Hepatocyte (in vitro differentiated cells): ENCODE data around the gene IQCH. TPM values are rescaled to one million over a fixed set of nuclear protein-coding genes. Genes with fewer than 3 reads are reported as not detected.

Experiments used
- DNase-seq: peaks from one replicate; pipeline ENCODE4 v3.0.0-alpha.2; 2016; ENCODE audit warnings: low spot score
- H2AFZ ChIP-seq: fragments of 200-600 bp; sonication (generic); 2 replicates; pipeline ENCODE4 v1.6.0; 2016; ENCODE audit warnings: antibody characterized with exemption, mild to moderate bottlenecking
- H3K27ac ChIP-seq: fragments of 200-600 bp; sonication (generic); 2 replicates; pipeline ENCODE4 v1.5.1; 2016; ENCODE audit warnings: mild to moderate bottlenecking
- H3K27me3 ChIP-seq: fragments of 200-600 bp; sonication (generic); 2 replicates; pipeline ENCODE4 v1.6.1; 2016
- H3K36me3 ChIP-seq: fragments of 200-600 bp; sonication (generic); replicated peaks from 2 replicates; pipeline ENCODE4 v1.5.1; 2016; ENCODE audit warnings: low read depth; ENCODE audit not compliant: insufficient read depth
- H3K4me1 ChIP-seq: fragments of 200-600 bp; sonication (generic); 2 replicates; pipeline ENCODE4 v1.5.1; 2016; ENCODE audit warnings: mild to moderate bottlenecking, moderate library complexity; ENCODE audit not compliant: insufficient read depth
- H3K4me2 ChIP-seq: fragments of 200-600 bp; sonication (generic); 2 replicates; pipeline ENCODE4 v1.6.0; 2016
- H3K4me3 ChIP-seq: fragments of 200-600 bp; sonication (generic); 2 replicates; pipeline ENCODE4 v1.5.1; 2016; ENCODE audit warnings: mild to moderate bottlenecking
- H3K79me2 ChIP-seq: fragments of 200-600 bp; sonication (generic); 2 replicates; pipeline ENCODE4 v1.6.0; 2017; ENCODE audit warnings: mild to moderate bottlenecking
- H3K9me2 ChIP-seq: fragments of 200-600 bp; sonication (generic); replicated peaks from 2 replicates; pipeline ENCODE4 v1.6.0; 2017; ENCODE audit warnings: mild to moderate bottlenecking; ENCODE audit not compliant: insufficient read depth
- H3K9me3 ChIP-seq: fragments of 200-600 bp; sonication (generic); 2 replicates; pipeline ENCODE4 v1.5.1; 2016; ENCODE audit warnings: low read depth, mild to moderate bottlenecking
- H4K20me1 ChIP-seq: fragments of 200-600 bp; sonication (generic); 2 replicates; pipeline ENCODE4 v1.6.0; 2016; ENCODE audit warnings: mild to moderate bottlenecking; ENCODE audit not compliant: insufficient read depth, poor library complexity, severe bottlenecking
- CTCF ChIP-seq: fragments of 200-600 bp; sonication (generic); IDR thresholded peaks from 2 replicates; pipeline ENCODE4 v1.5.1; 2016; ENCODE audit warnings: antibody characterized with exemption, mild to moderate bottlenecking; ENCODE audit not compliant: poor library complexity
- EZH2 ChIP-seq: fragments of 200-600 bp; sonication (generic); IDR thresholded peaks from 2 replicates; pipeline ENCODE4 v1.6.1; 2016; ENCODE audit warnings: antibody characterized with exemption, mild to moderate bottlenecking, borderline replicate concordance
- EZH2phosphoT487 ChIP-seq: fragments of 200-600 bp; sonication (generic); IDR thresholded peaks from one replicate; pipeline ENCODE4 v1.6.1; 2018; ENCODE audit warnings: antibody characterized with exemption, mild to moderate bottlenecking, low read depth, moderate library complexity; ENCODE audit not compliant: unreplicated experiment, severe bottlenecking
- WGBS: methylation state at CpG from one replicate; pipeline ENCODE4 v1.1.6; 2016; ENCODE audit warnings: low lambda C conversion rate; ENCODE audit errors: missing lambda C conversion rate; 5-methylcytosine and 5-hydroxymethylcytosine counted together
- polyA plus RNA-seq: library from polyadenylated mRNA; unstranded; fragments of >200 nt; fragmentation: Nextera tagmentation; extraction: Ambion mirVana; gene quantifications from 2 replicates; pipeline ENCODE4 v1.2.1, GENCODE V29; 2016
- total RNA-seq: library from RNA; depleted of rRNA; stranded (reverse); fragments of >200 nt; gene quantifications from 2 replicates; pipeline ENCODE4 v1.2.3, GENCODE V29; 2014

The IQCH gene
- total and polyA plus RNA-seq, 2 experiments from 2014 or later = 0.76 to 1.0 TPM

- no peaks in the 10 kb centered on the region for H3K9me2 ChIP-seq
- no peak overlapping the region for H3K4me3 ChIP-seq
- DNase-seq = no peak
- H3K79me2 ChIP-seq = no peaks in the 10 kb centered on the region
- no peaks in the 10 kb centered on the region for H3K4me1 ChIP-seq
- TF ChIP-seq CTCF (no peak), EZH2phosphoT487 (no peak), EZH2 (no peak)
- H3K9me3 ChIP-seq = no peaks in the 10 kb centered on the region
- no peaks in the 10 kb centered on the region for H3K36me3 ChIP-seq
- H3K27me3 ChIP-seq = no peaks in the 10 kb centered on the region
- no peak overlapping the region for H3K27ac ChIP-seq
- H3K4me2 ChIP-seq = no peak overlapping the region
- H2AFZ ChIP-seq = no peak overlapping the region
- WGBS = 65% methylated on average over 4 of the region's 4 CpGs
- H4K20me1 ChIP-seq = no peaks in the 10 kb centered on the region
These were observed 67.9 kb downstream of the IQCH start for GRCh38 chr15:67322481-67322880.

- no peaks in the 10 kb centered on the region for H4K20me1 ChIP-seq
- TF ChIP-seq EZH2 = no peak
- no peak for TF ChIP-seq CTCF
- TF ChIP-seq EZH2phosphoT487 = no peak
- H3K36me3 ChIP-seq = no peaks in the 10 kb centered on the region
- H3K79me2 ChIP-seq = no peaks in the 10 kb centered on the region
- H3K27me3 ChIP-seq = no peaks in the 10 kb centered on the region
- no peak overlapping the region for H3K4me2 ChIP-seq
- WGBS = 82% methylated on average over 1 of the region's 1 CpG
- H3K4me1 ChIP-seq = no peaks in the 10 kb centered on the region
- H3K9me2 ChIP-seq = no peaks in the 10 kb centered on the region
- DNase-seq = no peak
- no peak overlapping the region for H2AFZ ChIP-seq
- no peak overlapping the region for H3K27ac ChIP-seq
- no peak overlapping the region for H3K4me3 ChIP-seq
- H3K9me3 ChIP-seq = no peaks in the 10 kb centered on the region
These were observed 72.7 kb downstream of the IQCH start for GRCh38 chr15:67327312-67327711.

GRCh38 chr15:67327737-67328136 is 73.2 kb downstream of the IQCH start:
- H3K9me2 ChIP-seq = no peaks in the 10 kb centered on the region
- no peaks in the 10 kb centered on the region for H3K36me3 ChIP-seq
- no peaks in the 10 kb centered on the region for H3K27me3 ChIP-seq

More at GRCh38 chr15:67327737-67328136, 73.2 kb downstream of the IQCH start:
- Histone ChIP-seq H4K20me1 (no peaks in the 10 kb centered on the region), H2AFZ (no peak overlapping the region), H3K9me3 (no peaks in the 10 kb centered on the region), H3K4me1 (no peaks in the 10 kb centered on the region), H3K27ac (no peak overlapping the region), H3K4me3 (no peak overlapping the region), H3K4me2 (no peak overlapping the region), H3K79me2 (no peaks in the 10 kb centered on the region)
- TF ChIP-seq CTCF (no peak), EZH2phosphoT487 (no peak), EZH2 (no peak)
- no peak for DNase-seq
